Activated T-cell treated with anti-CD3 and anti-CD28 coated beads for 24 hours (primary cell): ENCODE results near the gene SLC6A13.
"Not testable (repeated sequence)": the region's sequence is repeated elsewhere in the genome, so short reads cannot be mapped to it uniquely, and the experiment has no call there.

ENCODE experiments used
- DNase-seq: peaks from one replicate; pipeline ENCODE4 v3.0.0-alpha.2; 2020; ENCODE audit warnings: low read depth

SLC6A13 gene

DNA sequence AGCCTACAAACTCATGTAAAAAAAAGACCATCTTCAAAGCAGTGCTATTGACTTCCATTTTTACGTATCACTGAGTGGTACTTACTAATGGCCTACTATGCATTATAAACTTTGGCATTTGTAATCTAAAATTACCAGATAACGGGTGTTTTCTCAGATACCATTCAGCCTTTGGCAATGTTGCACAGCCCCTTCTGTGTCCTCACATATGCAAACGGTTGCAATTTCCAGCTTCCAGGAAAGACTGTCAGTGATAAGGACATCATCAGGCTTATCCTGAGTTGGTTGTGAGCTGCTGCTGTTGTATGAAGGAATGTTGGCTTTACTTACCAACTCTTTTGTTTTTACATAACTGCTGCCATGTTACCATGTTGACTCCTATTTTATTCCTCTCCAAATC, 1.6 kb upstream of the SLC6A13 start:
- DNase-seq = no peak

DNA sequence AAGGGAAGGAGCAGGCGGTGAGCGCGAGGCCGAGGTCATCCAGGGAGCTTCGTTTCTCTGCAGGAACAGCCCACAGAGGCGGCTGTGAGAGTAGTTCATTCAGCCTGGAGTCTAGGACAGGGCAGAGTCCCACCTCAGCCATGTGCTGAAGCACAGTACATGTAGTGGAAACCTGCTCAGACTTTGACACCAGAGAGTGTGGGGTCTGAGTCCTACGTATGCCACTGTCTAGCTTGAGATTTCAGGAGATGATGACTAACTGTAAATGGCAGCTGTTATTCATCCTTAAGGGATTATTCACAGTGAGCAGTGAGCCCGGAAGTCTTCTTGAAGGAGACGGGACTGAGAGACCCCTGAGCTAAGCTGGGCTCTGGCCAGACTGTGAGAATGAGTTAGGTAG, 938 bp upstream of the SLC6A13 start:
- no peak for DNase-seq

DNA sequence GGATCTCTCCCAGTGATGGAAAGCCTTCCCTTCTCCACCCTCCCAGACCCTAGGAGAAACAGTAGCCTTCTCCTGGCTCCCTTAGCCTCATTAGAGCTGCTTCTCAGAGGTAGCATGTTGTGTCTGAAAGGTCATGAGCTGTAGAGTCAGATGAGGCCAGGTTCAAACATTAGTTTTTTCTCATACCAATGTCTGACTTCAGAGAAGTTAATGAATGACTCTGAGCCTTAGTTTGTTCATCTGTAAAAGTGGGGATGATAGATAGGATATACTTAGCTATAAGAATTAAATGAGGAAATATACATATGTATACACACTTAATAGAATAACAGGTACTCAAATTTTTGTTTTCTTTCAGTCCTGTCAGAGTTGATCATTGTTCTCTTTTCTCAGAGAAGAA, 523 bp downstream of the SLC6A13 start:
- no peak for DNase-seq

DNA sequence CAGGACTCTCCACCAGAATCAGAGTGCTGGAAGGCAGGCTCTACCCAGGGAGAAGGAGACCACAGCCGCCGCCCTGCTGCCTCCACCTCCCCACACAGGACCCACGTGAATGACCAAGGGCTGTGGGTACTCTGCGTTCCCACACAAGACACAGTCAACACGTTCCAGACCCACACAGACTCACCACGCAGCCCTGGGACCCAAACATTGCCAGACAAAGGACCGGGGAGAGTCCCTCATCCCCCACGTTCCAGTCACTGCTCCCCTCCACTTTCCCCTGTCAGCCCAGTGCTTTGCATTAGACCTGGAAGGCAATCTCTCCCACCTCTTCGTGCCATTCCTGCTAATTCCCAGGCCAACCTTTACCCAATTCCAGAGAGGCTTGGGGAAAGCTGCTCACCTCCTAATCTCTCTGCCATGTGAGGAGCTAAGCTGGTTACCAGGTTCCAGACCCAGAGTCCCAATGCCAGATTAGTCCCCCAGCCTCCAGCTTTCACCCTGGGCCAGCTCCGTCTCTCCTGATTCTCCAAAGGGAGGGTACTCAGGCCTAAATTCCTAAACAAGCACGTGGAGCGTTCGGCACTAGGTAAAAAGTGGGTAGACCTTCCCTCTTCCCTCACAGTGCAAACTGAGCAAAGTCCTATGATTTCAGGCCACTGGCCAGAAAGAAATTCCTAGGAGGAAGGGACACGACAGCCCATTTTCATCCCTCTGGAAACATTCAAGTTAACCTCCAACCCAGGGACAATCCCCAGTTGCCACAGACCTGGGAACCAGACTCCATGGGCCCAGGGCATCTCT, 4.9 kb downstream of the SLC6A13 start:
- no peak for DNase-seq

DNA sequence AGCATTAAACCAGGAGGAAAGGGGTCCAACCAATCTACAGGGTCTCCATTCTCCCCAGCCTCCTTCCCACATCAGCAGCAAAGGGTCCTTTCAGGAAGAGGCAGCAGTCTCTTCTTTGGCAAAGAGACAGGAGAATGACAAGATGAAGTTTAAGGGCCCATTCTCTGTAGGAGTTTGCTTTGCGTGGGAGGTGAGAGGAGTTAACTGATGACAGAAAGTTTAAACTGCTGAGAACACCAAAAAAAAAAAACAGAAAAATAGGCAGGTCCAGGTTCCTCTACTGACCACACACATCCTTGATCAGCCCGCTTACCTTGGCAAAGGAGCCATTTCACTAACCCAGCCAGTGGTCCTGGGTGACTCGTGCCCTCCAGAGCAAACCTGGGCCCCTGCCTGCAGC, 5.7 kb downstream of the SLC6A13 start:
- DNase-seq = no peak

DNA sequence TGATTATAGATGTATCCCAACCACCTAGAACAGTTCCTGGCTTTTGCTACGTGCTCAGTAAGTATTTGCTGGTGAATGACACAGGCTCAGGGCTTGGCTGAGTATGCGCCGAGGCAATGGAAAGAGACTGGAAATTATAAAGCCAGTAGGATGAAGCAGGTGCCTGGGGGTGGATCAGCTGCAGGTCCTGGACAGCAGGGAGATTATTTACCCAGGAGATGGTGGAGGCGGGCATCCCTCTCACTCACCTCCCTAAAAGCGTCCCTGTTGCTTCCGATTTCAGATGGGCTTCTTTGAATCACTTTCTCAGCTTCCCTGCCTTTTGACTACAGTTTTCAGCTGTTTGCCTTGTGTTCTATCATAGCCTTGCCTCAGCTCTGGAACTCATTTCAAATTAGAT, 6.4 kb downstream of the SLC6A13 start:
- DNase-seq = no peak

DNA sequence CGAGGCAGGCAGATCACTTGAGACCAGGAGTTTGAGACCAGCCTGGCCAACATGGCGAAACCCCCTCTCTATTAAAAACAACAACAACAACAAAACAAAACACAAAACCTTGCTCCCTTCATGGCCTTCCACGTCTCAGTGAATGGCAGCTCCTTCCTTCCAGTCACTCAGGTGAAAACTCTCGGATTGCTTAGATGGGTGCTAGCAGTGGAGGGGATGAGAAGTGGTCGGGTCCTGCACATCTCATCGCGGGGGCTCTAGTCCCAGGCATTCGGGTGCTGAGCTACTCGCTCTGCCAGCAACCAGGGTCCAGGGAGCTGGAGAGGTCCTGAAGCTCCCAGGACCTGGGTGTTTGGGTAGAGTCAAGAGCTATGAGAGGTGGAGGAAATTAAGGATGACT, 7.7 kb downstream of the SLC6A13 start:
- DNase-seq = no peak

DNA sequence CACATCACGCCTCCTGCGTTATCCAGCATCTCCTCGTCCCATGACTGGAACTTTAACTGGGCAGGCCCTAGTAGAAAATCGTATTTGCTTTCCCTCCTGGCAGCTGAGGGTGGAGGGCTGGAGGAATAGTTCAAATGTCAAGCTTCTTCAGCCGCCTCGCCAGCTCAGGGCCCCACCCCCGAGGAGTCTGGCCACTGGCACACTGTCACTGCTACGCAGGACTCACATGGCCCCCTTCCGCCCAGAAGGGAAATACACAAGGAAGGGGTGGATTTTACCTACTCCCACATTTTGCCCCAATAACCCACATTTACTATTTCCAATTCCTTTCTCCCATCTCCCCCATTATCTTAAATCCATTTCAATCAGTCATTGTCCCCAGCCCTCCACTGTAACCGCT, 8.6 kb downstream of the SLC6A13 start:
- no peak for DNase-seq

DNA sequence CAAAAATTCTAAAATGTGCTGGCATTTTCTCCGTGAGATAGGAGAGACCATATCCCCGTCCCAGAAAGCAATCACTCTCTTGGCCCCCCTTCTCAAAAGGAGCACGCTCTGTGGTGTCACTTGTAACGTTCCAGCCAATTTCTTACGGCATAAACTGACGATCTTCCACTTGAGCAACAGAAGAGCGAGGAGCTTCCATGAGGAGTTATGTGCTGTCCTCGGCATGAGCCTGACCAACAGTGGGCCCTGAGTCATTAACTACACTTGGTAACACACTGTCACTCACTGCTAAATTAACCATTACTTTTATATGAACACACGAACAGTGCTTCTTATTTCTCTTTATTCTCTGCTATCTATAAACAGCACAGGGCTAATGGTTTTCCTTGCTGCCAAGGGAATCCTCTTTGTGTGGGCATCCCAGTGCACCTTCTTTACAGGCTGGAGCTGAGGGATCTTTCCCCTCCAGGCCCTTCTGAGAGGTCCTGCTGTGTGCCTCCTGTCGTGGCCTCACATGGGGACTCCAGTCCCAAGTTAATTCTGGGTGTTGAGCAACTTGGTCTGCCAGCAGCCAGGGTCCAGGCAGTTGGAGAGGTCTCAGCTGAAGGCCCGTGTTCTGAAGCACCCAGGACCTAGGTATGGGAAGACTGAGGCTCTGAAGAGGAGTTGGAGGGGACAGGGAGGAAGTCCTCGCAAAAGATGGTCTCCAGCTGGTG, 9.4 kb downstream of the SLC6A13 start:
- no peak for DNase-seq

DNA sequence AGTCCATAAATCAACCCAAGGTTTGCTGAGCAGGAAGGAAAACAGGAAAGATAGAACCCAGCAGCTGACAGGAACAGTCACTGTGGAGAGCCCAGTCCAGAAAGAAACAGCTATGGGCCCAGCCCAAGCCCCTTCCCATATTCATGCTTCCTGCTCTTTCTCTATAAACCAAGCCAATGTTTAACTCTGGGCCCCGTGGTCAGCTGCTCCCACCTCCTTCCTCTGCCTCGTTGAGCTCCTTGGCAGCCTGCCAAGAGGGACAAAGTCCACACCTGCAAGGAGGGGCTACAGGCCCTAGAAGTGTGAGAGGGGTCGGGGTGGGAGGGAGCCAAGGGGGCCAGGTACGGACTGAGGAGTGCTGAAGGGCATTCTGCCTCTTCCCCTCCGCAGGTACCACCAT, 10.0 kb downstream of the SLC6A13 start:
- no peak for DNase-seq

DNA sequence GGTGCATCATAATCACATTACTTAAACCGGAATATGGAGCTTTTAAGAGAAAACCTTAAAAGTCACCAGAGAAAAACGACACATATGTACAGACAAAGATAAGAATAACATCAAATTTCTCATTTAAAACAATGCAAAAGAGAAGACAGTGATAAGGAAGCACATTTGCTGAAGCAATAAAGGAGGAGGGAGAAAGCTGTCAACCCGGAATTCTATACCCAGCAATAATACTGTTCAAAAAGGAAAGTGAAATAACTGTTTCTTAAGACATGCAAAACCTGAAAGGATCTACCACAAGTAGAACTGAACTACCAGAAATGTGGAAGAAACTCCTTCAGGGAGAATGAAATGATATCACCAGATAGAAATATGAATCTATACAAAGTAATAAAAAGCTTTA, 15.4 kb downstream of the SLC6A13 start:
- no peak for DNase-seq

DNA sequence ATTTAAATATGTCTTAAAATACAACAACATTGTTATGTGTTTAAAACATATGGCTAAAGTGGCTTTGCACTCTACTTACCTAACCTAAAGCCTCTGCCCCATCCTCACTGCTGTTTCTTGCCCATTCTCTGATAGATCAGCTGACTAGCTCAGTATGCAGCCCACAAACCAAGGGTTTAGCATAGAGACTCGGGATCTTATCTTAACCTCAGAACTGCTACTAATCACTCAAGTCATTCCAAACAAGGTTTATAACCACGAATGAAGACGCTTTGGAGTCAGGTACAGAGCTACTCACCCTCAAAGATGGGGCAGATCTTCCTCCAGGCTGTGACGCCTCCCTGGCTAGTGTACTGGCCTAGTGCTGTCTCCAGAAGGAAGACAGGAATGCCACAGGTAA, 19.3 kb downstream of the SLC6A13 start:
- no peak for DNase-seq

DNA sequence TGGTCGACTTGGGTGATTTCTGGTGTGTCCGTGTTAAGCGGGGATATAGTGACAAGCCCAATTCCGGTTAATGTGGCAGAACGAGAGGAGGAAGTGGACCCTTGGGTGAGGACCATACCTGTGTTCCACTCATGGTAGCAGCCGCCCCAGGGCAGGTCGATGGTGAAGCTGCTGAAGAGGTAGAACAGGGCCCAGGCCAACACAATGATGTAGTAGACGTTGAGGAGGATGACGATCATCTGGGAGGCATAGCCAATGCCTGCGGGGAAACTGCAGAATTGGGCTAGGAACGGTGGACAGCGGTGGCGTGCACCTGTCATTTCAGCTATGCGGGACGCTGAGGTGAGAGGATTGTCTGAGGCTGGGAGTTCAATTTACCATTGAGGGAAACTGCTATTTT, 20.1 kb downstream of the SLC6A13 start:
- DNase-seq = no peak

DNA sequence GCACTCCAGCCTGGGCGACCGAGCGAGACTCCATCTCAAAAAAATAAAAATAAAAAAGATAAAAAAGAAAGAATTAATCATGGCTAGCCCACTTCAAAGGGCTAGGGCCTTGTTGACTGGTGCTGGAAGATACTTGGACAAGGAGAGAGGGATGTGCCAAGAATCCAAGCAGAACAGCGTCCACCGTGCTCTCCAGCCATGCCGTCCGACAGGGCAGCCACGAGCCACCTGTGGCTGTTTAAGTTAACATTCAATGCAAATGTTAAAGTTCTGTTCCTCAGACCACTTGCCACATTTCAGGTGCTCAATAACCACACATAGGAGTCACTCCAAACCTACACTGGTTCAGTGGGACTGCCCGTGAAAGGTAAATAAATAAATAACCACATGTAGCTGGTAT, 21.4 kb downstream of the SLC6A13 start:
- no peak for DNase-seq

DNA sequence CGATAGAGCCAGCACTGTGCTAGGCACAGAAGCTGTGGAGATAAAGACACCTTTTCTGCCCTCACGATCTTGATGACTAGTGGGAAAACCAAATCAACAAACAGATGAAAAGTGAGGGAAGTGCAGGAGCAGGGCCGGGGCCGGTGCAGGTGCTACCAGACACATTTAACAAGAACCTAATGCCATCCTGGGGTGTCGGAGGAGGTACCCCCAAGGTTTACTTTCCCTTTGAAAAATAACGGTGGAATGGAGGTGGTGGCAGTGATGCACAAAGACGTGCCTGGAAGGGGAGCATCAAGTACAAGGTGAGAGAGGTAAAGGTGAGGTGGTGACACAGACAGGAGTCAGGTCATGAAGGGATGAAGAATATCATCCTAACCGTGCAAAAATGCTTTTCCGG, 22.1 kb downstream of the SLC6A13 start:
- DNase-seq = no peak

DNA sequence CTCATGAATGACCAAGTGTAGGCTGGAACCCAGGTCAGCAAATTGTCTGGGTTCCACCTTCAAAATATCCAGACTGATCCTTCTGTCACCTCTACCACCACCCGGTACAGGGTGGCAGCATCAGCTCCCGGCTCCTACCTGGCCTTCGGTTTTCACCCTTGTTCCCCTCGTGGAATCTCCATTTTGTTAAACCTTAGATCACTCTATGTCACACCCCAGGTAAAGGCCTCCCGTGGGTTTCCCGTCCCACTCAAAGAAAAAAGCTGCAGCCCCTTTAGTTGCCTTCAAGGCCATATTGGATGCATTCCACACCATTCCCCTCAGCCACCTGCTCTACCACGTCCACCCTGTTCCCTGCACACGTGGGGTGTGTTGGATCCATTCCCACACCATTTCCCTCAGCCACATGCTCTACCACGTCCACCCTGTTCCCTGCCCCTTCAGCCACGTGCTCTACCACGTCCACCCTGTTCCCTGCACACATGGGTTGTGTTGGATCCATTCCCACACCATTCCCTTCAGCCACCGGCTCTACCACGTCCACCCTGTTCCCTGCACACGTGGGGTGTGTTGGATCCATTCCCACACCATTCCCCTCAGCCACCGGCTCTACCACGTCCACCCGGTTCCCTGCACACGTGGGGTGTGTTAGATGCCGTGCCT, 23.8 kb downstream of the SLC6A13 start:
- no peak for DNase-seq

DNA sequence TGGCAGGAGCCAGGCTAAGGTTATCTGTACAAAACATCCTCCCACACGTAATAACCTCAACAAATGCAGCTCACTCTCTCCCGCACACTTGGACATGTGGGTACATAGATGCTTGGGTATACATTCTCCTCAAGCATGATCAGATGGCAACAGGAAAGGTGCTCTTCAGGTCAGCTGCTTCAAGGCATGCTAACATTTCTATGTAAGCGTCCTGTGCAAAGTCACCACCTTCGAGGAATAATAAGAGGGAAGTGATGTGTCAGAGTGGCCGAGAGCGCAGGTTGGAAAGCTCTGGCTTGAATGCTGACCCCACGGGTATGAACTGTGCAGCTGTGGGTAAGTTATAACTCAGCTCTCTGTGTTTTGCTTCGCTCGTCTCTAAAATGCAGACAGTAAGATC, 24.5 kb downstream of the SLC6A13 start:
- no peak for DNase-seq

DNA sequence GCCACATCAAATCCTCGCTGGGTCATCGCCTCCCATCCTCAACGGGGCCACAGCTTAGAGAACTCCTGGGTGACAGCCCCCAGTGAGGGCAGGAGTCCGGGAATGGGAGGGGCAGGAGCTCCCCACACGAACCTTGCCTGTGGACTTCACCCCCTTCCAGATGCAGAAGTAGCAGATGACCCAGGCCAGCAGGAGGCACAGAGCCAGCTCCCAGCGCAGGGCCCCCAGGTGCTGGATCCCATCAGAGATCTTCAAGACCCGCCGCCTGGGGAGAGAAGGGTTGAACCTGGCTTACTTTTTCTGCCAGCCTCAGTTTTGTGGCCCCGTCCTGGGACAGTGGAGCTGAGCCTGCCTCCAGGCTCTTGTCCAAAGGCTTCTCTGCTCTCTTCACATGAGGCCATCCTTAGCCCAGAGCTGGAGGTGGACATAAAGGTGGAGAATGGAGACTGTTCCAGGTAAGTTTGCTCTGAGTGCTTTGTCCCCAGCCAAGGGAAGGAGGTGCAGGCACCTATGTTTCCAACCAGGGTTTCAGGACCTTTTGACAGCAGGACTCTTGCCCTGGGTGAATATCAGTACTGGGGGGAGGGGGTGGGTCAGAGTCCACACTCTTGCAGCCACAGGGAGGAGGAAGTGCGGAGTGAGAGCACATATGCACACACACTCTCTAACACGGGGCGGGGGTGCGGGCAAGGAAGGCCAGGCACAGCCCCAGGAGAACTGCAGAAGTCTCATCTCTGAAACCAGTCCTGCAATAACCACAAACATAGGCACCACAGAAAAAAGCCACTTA, 25.4 kb downstream of the SLC6A13 start:
- DNase-seq = no peak

DNA sequence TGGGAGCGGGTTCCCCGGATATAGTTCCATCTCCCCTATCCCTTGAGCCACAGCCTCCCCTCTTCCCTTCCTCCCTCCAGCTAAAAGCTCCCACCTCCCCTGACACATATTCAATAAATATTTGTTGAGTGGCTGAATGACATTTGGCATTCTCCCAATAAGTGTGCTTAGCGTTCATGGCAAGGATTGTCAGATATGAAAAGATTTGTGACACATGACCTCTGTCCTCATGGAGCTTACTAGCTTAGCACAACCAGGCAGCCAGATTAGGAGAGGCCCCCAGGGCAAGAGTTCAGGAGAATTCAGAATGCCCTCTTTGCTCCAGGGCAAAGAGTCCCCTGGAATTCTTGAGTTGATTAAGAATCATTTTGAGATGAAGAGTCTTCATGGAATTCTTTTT, 26.2 kb downstream of the SLC6A13 start:
- no peak for DNase-seq

DNA sequence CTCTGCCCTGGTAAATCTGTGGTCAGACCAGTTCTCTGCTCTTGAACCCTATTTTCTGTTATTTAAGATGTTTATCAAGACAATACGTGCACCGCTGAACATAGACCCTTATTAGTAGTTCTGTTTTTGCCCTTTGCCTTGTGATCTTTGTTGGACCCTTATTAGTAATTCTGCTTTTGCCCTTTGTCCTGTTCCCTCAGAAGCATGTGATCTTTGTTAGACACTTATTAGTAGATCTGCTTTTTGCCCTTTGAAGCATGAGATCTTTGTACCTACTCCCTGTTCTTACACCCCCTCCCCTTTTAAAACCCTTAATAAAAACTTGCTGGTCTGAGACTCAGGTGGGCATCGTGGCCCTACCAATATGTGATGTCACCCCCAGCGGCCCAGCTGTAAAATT, 26.7 kb downstream of the SLC6A13 start:
- not testable (repeated sequence) for DNase-seq

DNA sequence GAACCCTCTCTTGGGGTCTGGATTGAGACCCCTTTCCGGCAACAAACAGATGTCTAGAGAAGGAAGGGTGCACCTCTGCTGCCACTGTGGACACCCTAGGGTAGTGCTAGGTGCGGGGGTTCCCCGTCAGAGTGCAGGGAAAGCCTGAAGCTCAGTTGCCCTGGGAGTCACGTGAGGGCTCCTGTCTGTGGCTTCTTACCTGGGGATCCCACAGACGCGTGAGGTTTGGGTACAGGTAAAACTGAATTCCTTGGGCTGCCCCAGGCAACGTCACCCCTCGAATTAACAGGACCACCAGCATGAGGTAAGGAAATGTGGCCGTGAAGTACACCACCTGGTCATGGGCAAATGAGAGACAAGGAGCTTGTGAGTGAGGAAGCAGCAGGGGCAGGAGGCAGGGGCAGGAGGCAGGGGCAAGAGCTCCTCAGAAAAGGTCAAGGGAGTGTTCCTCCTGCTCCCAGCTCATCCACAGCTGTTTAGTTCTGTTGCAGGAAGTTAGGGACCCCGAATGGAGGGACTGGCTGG, 27.7 kb downstream of the SLC6A13 start:
- no peak for DNase-seq

DNA sequence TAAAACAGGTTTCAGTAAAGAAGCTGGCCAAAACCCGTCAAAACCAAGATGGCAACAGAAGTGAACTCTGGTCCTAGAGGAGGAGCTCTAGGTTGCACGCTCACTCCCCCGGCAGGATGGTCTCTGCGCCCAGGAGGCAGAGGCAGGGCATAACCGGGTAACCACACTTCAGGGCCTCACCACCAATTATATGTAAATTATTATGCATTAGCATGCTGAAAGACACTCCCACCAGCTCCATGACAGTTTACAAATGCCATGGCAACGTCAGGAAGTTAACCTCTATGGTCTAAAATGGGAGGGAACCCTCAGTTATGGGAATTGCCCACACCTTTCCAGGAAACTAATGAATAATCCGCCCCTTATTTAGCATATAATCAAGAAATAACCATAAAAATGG, 28.6 kb downstream of the SLC6A13 start:
- no peak for DNase-seq
